ENCODE results near the gene DNAJB11.
"Not testable (repeated sequence)": the region's sequence is repeated elsewhere in the genome, so short reads cannot be mapped to it uniquely, and the experiment has no call there.

The DNAJB11 gene

GRCh38 chr3:186570096-186570940 lies at the start of gene DNAJB11:
DNAJB11 (plus strand) TSS chr3:186570720; CDS start chr3:186570898, 178 bp downstream.
- peak; percentile 99 for DNase-seq

DNA sequence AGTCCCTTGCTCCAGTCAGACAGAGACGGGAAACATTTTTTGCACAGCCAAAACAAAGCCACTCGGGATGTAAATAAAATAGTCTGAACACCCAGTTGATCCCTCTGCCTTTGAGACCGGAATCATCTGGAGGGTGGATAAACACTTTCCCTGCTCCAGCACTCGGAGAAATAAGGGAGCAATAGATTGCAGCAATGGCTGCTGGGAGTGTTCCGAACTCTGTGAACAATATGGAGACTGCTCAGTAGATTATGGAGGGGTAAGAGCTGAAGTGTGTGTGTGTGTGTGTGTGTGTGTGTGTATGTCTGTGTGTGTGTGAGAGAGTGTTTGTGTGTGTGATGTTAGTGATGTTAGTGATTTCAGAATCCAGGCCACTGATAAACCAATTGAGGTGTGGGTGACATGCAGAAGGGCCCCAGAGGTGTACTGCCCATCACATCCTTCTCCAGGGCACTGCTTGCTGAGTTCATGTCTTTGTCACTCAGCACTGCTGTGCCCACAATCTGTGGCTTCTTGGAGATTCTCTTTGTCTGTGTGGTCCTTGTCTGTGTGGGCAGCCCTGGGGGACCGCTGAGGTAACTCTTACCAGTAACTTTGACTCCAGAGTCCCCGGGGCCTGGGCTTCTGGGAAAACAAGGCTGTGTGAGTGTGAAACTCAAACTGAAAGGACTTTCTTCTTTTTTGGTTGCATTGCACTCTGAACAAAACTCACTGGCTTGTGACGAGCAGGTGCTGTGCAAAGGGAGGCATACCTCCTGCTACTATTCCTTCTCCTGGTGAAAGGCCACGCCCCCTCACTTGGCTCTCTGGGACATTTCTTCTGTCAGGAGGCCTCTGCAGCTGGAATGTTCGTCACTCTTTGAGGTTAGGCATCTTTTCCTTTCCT lies 49.3 kb upstream of the DNAJB11 start:
- DNase-seq = no peak

GRCh38 chr3:186523022-186523421 lies 47.5 kb upstream of the DNAJB11 start:
- no peak for DNase-seq

- no peak for DNase-seq
These were observed 47.1 kb upstream of the DNAJB11 start for GRCh38 chr3:186523434-186523833.

DNA sequence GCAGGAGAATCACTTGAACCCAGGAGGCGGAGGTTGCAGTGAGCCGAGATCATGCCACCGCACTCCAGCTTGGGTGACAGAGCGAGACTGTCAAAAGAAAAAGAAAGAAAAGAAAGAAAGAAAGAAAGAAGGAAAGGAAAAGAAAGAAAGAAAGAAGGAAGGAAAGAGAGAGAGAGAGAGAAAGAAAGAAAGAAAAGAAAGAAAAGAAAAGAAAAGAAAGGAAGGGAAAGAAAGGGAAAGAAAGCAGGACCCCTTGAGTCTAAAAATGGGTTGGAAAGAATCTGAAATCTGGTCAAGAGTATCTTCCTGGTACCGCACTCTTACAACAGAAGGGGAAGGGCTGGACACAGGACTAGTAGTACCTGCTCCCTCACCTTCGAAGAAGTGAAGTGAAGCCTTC lies 45.9 kb upstream of the DNAJB11 start:
- DNase-seq = no peak

DNA sequence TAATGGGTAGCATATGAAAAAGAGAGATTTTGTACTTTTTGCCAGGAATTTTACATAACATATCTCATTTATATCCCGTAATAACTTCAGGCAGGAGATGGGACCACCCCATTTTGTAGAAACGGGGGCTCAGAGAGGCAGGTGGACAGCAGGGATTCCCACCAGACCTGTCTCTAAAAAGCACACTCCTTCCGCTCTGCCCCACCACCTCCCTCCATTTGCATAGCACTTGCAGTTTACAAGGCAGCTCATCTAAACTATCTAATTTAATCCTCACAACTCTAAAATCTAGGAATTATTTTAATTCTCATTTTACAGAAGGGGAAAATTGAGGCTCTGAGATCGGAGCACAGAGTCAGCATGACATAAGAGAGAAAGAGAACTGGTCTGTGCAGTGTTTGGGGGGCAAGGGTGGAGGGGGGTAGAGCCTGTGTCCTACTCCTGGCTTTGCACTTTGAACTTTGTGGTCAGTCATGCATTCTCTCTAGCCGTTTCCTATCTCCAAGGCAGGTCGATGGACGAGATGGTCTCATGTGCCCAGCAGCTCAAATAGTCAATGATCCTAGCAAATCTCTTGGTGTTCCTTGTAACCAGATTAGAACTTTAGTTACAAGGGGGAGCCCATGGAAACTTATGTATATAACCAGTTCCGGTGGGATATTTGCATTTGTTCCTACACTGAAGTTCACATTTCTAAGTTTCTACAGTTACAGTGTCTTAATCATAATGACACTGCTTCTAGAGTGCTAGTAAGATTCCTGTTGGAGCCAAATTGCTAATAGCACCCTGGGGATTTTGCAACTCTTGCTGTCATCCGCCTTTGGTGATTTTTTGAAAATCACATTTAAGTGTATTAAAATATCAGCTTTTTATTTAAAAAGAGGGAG lies 44.9 kb upstream of the DNAJB11 start:
- DNase-seq = no peak

DNA sequence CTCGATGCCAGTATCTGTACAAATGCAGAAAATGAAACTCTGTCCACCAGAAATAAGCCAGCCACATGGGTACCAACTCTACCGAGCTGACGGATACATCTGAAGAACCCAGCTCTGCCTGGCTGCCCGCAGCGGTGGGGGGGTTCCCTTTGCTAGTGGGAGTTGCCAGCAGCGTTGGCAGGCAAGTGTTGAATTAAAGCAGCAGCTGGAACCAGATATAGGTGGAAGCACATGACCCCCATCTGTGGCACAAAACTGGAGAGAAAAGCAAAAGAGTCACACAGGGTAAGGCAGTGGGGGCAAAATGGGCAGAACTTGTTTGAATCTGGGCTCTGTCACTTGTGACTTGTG lies 44.3 kb upstream of the DNAJB11 start:
- DNase-seq = no peak

- DNase-seq = no peak
These were observed 41.1 kb upstream of the DNAJB11 start for GRCh38 chr3:186529201-186529999.

GRCh38 chr3:186530415-186530814 lies 40.1 kb upstream of the DNAJB11 start:
- DNase-seq = no peak

- DNase-seq = not testable (repeated sequence)
These were observed 38.8 kb upstream of the DNAJB11 start for GRCh38 chr3:186531694-186532093.

- no peak for DNase-seq
These were observed 37.9 kb upstream of the DNAJB11 start for GRCh38 chr3:186532598-186533072.

DNA sequence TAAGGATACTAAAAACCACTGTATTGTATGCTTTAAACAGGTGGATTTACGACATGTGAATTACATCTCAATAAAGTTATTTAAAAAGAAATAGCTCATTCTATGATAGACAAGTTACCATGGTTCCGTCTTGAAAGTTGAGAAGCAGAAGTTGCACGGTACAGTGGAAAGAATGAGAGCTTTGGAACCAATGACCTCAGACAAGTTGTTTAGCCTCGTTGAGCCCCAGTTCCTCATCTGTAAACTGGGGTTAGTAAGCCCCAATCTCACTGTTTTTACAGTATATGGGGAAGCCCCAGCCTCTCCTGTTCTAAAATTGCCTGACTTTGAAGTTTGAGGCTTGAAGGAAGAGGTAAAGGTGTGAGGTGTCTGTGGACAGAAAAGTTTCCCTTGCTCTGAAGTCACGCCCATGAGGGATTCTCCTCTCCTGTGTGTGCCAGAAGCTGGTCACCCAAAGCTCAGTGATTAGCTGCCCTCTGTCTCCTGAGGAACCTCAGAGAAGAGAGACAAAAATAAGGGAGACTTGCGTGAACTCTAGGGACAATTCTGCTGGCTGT lies 36.3 kb upstream of the DNAJB11 start:
- no peak for DNase-seq

DNA sequence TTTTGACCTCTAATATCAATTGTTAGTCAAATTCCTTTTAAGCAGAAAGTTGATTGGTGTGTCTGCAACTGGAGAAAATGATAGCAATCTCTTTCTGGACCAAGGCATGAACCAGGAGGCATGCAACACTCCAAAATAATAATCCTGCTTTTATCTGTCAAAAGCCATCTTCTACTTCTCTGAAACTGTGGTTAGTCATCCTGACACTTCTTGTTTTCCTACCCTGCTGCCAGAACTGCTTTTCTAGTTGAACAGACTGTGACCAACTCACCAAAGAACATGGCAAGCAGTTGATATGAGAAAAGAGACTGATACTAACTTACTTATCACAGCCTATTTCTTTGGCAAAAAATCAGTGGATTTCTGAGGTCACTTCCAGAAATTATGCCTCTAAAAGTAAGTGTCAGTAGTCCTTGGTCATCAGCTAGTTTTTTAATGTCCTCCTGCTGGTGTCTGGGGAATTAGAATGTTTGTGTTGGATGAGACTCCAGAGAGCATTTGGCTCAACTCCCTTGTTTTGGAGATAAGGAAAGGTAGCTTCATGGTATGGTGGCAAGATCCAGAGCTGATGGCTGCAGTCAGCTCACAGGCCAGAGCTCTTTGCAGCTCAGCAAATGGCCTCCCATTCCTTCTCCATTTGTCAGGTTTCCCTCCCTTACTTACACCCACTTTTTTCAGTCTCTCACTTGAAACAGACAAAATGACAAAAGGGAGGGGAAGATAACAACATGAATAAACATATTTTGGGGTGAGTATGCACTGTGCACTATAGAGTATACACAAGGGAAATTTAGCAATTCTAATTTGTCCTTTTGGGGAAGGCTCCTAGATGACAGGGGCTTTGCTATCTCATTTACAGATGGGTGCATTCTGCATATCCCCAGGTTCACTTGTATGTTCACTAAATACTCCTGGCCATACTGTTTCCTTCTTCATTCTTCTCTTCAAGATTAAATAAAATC lies 33.4 kb upstream of the DNAJB11 start:
- DNase-seq = no peak

DNA sequence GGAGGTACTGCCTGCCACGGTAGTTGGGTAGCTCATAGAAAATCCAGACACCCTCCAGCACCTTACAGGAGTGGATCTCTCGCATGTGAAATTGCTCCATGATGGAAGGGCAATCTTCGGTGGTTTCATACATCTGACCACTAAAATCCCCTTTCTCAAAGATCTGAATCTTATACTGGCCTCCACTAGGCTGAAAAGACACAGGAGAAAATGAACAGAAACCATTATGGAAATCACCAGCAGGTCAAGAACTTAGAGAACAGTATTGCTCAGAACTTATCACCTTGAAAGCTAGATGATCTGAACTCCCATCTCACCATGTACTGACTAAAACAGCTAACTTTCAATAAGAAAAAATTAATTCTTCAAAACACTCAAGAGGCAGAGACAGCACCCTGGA lies 31.7 kb upstream of the DNAJB11 start:
- DNase-seq = no peak

DNA sequence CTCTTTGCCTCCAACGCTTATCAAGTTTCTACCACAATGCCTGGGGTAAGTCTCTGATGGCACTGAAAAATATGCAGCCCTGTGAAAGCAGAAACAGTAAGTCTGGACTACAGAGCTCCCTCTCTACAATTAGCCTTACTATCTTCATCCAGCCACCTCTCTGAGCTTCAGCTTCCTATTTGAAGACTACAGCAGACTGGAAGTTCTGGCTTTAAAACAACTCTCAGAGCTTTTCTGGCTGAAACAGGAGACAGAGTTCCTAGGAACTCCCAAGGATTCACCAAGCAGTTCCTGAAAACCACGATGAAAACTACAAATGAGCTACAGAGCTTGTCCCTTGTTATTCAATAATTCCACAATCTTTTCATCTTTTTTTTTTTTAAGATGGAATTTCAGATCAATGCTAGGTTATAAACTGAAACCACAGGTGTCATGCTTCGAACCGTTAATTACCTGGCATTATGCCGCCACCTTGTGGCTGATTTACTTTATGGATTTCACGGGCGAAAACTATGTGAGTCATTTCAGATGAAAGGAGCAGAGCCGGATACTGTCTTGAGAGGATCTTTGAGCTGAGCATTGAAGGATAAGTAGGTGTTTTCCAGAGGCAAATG lies 30.2 kb upstream of the DNAJB11 start:
- peak; percentile 42 for DNase-seq

DNA sequence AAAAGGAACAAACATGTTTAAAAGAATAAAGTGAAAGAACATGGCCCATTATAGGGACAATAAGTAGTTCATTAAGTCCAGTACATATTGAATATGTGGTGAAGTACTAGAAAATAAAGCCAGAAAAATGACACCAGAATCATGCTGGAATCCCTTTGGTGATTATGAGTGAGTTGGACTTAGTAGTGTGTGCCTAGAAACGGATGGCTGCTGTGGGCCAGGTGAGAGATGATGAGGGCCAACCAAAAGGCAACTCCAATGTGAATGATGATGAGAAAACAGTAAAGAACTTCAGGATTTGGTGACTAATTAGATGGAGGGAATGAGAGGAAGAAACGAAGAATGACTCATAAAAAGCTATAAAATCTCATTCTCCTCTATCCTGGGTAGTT lies 29.7 kb upstream of the DNAJB11 start:
- DNase-seq = no peak

- DNase-seq = no peak
These were observed 26.2 kb upstream of the DNAJB11 start, which contains the start of gene CRYGS for GRCh38 chr3:186544281-186544680. CRYGS (minus strand) TSS chr3:186544380; CDS start chr3:186544326, 54 bp downstream.

GRCh38 chr3:186549497-186549896 lies 21.0 kb upstream of the DNAJB11 start:
- DNase-seq = no peak

- no peak for DNase-seq
These were observed 19.1 kb upstream of the DNAJB11 start for GRCh38 chr3:186551387-186551786.

Data from NCI-H1092 (cell line).